Adrenal gland (tissue), 5 donors: ENCODE results near the gene EPHB1.

Experiments
- POLR2A ChIP-seq, 2 donors: fragments of 450-650 bp; IDR thresholded peaks; one replicate each; pipeline ENCODE4 v1.6.1; 2017; ENCODE audit warnings: antibody characterized with exemption in 2 of 2, mild to moderate bottlenecking in 2 of 2, moderate library complexity in 1 of 2
- TF ChIP-seq, protein P1 (sequence below), 6 experiments: fragments of 450-650 bp in 4 of 6; fragments of 200-600 bp in 2 of 6; sonication (generic) in 1 of 6; IDR thresholded peaks; 1 replicate in 5 of 6; 2 replicates in 1 of 6; pipeline versions ENCODE4 v1.5.1 to v1.8.0; 2016 to 2021; ENCODE audit warnings: antibody characterized with exemption in 6 of 6, mild to moderate bottlenecking in 2 of 6, moderate library complexity in 1 of 6
- donor health status: DM: no; HTN: no; CAD: no.

DNA sequence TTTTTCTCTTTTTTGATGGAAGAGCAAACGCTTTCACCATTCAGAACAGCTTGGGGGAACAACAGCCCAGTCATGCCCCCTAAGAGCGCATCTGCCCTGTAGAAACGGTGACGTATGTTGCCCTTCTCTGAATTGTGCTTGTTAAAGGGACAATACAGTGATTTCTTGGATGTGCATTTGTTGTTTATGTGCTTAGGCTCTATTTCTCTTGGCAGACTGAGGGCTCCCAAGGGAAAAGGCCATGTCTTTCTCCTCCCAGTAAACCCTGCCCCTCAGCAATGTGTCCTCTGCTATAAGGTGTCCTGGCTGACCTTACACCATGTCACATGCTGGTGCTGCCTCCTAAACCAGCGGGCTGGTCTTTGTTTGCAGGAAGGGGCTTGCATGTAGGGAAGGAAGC lies 346.1 kb downstream of the EPHB1 start:
- TF ChIP-seq, protein P1, sequence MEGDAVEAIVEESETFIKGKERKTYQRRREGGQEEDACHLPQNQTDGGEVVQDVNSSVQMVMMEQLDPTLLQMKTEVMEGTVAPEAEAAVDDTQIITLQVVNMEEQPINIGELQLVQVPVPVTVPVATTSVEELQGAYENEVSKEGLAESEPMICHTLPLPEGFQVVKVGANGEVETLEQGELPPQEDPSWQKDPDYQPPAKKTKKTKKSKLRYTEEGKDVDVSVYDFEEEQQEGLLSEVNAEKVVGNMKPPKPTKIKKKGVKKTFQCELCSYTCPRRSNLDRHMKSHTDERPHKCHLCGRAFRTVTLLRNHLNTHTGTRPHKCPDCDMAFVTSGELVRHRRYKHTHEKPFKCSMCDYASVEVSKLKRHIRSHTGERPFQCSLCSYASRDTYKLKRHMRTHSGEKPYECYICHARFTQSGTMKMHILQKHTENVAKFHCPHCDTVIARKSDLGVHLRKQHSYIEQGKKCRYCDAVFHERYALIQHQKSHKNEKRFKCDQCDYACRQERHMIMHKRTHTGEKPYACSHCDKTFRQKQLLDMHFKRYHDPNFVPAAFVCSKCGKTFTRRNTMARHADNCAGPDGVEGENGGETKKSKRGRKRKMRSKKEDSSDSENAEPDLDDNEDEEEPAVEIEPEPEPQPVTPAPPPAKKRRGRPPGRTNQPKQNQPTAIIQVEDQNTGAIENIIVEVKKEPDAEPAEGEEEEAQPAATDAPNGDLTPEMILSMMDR (IDR thresholded peaks at IDR 0.05), result no peak
- TF ChIP-seq POLR2A (IDR thresholded peaks at IDR 0.05), result no peak
